ENCODE results near the gene MLKL.
A peak's percentile ranks its signal among the peaks of the same experiment; 100 is the strongest.
"Not testable (repeated sequence)": the region's sequence is repeated elsewhere in the genome, so short reads cannot be mapped to it uniquely, and the experiment has no call there.

MLKL gene

GRCh38 chr16:74699666-74700065 lies 996 bp downstream of the MLKL start:
- no peak for DNase-seq (ENCODE audit: low read depth)

- no peak for DNase-seq (ENCODE audit: low read depth)
Measured at GRCh38 chr16:74698222-74698621, 2.4 kb downstream of the MLKL start.

- peak; percentile 92 for DNase-seq (ENCODE audit: low read depth)
Measured at GRCh38 chr16:74695450-74696422, 4.9 kb downstream of the MLKL start.

- no peak for DNase-seq (ENCODE audit: low read depth)
Measured at GRCh38 chr16:74691093-74691855, 9.4 kb downstream of the MLKL start.

- no peak for DNase-seq (ENCODE audit: low read depth)
Measured at GRCh38 chr16:74682556-74682955, 18.1 kb downstream of the MLKL start.

- DNase-seq (ENCODE audit: low read depth), result no peak
Measured at GRCh38 chr16:74680681-74681080, 20.0 kb downstream of the MLKL start.

GRCh38 chr16:74679983-74680382 lies 20.7 kb downstream of the MLKL start:
- no peak for DNase-seq (ENCODE audit: low read depth)

GRCh38 chr16:74677868-74678267 lies 22.8 kb downstream of the MLKL start:
- DNase-seq (ENCODE audit: low read depth), result no peak

GRCh38 chr16:74673876-74674275 lies 26.8 kb downstream of the MLKL start:
- no peak for DNase-seq (ENCODE audit: low read depth)

GRCh38 chr16:74668877-74669276 lies 31.8 kb downstream of the MLKL start:
- not testable (repeated sequence) for DNase-seq (ENCODE audit: low read depth)

GRCh38 chr16:74667255-74667700 lies 33.4 kb downstream of the MLKL start:
- no peak for DNase-seq (ENCODE audit: low read depth)

GRCh38 chr16:74666425-74667254 lies 34.0 kb downstream of the MLKL start, which contains the start of gene RFWD3:
Gene RFWD3 (minus strand): TSS chr16:74666877. CDS start chr16:74661449, 5,428 bp downstream.
- DNase-seq (ENCODE audit: low read depth), result peak; percentile 98

GRCh38 chr16:74666010-74666421 lies 34.6 kb downstream of the MLKL start:
- no peak for DNase-seq (ENCODE audit: low read depth)

GRCh38 chr16:74661064-74661463 lies 39.6 kb downstream of the MLKL start:
- no peak for DNase-seq (ENCODE audit: low read depth)

GRCh38 chr16:74660383-74660782 lies 40.3 kb downstream of the MLKL start:
- DNase-seq (ENCODE audit: low read depth), result no peak

GRCh38 chr16:74659041-74659440 lies 41.6 kb downstream of the MLKL start:
- no peak for DNase-seq (ENCODE audit: low read depth)

GRCh38 chr16:74657870-74658642 lies 42.6 kb downstream of the MLKL start:
- DNase-seq (ENCODE audit: low read depth), result no peak

GRCh38 chr16:74654536-74655050 lies 46.1 kb downstream of the MLKL start:
- DNase-seq (ENCODE audit: low read depth), result no peak

GRCh38 chr16:74652883-74653282 lies 47.8 kb downstream of the MLKL start:
- DNase-seq (ENCODE audit: low read depth), result not testable (repeated sequence)

GRCh38 chr16:74652249-74652648 lies 48.4 kb downstream of the MLKL start:
- no peak for DNase-seq (ENCODE audit: low read depth)

GRCh38 chr16:74651841-74652240 lies 48.8 kb downstream of the MLKL start:
- no peak for DNase-seq (ENCODE audit: low read depth)

All from stromal cell of bone marrow (primary cell).